ENCODE data around the gene ZFP64. TPM values are rescaled to one million over a fixed set of nuclear protein-coding genes. Genes with fewer than 3 reads are reported as not detected.
"Not testable (repeated sequence)": the region's sequence is repeated elsewhere in the genome, so short reads cannot be mapped to it uniquely, and the experiment has no call there.

The ZFP64 gene
- total RNA-seq, 1 experiment from 2014 or later: 16.0 TPM

DNA sequence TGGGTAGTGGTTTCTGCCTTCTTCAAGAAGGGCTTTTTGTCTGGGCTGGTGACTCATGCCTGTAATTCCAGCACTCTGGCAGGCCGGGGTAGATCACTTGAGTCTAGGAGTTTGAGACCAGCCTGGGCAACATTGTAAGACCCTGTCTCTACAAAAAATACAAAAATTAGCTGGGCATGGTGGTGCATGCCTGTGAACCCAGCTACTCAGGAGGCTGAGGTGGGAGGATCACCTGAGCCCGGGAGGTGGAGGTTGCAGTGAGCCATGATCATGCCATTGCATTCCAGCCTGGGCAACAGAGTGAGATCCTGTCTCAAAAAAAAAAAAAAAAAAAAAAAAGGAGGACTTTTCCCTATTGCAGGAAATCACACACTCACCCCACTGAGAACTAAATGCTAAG is 57.9 kb downstream of the ZFP64 start:
- CTCF ChIA-PET; H3K4me3 ChIP-seq (replicated peaks in 1 of 2; ENCODE audit: low read depth in 1 of 2, low read length in 2 of 2); H3K9ac ChIP-seq (ENCODE audit: low read length): not testable (repeated sequence)

DNA sequence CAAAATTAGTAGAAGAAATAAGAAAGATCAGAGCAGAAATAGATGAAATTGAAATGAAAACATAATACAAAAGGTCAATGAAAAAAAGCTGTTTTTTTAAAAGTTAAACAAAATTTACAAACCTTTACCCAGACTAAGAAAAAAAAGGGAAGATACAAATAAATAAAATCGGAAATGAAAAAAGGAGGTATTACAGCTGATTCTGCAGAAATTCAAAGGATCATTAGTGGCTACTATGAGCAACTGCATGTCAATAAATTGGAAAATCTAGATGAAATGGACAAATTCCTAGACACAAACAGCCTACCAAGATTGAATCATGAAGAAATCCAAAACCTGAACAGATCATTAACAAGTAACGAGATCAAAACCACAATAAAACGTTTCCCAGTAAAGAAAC is 59.2 kb downstream of the ZFP64 start:
- Histone ChIP-seq H2AFZ (ENCODE audit: low read depth, low read length, poor library complexity, severe bottlenecking) (no peak overlapping the region), H3K36me3 (ENCODE audit: control insufficient read depth in 1 of 2, insufficient read depth in 2 of 2, low read length in 2 of 2) (no peaks in the 10 kb centered on the region), H3K4me2 (ENCODE audit: low read length) (no peak overlapping the region), H3K9ac (ENCODE audit: low read length) (no peak overlapping the region), H3K27me3 (ENCODE audit: insufficient read depth, low read length) (no peaks in the 10 kb centered on the region), H3K79me2 (ENCODE audit: insufficient read depth, low read length) (no peaks in the 10 kb centered on the region), H3K9me3 (ENCODE audit: control insufficient read depth in 1 of 2, insufficient read depth in 1 of 2, low read depth in 1 of 2, low read length in 2 of 2) (peaks cover 0 to 3% of the 10 kb centered on the region in 2 experiments; a peak in 1 of 4 replicates), H3K9me2 (ENCODE audit: insufficient read depth) (no peaks in the 10 kb centered on the region), H4K20me1 (ENCODE audit: insufficient read depth) (no peaks in the 10 kb centered on the region), H3K4me1 (ENCODE audit: control insufficient read depth in 1 of 2, insufficient read depth in 2 of 2, low read length in 2 of 2) (no peaks in the 10 kb centered on the region), H3K4me3 (replicated peaks in 1 of 2; ENCODE audit: low read depth in 1 of 2, low read length in 2 of 2) (no peak overlapping the region), H3K27ac (ENCODE audit: low read depth, low read length) (no peak overlapping the region)
- no peak for ATAC-seq
- TF ChIP-seq ZFX (IDR thresholded peaks at IDR 0.05) (no peak), CEBPB (IDR thresholded peaks at IDR 0.05; ENCODE audit: low read depth) (no peak), EZH2 (IDR thresholded peaks at IDR 0.05) (no peak), SIN3A (IDR thresholded peaks at IDR 0.05; ENCODE audit: low read depth) (no peak)
- no peak for DNase-seq (ENCODE audit: low read depth, low spot score)
- intact Hi-C loops (cut with micrococcal nuclease): no loop called here
- POLR2A ChIA-PET: no interaction called here
- RAD21 ChIA-PET (ENCODE audit: low non-redundant PET in 1 of 2, low total read pairs in 2 of 2, uncharacterized antibody in 2 of 2, unreplicated experiment in 2 of 2): no interaction called here
- no TSS peak for BruUV-seq (replicated peaks)
- CTCF ChIA-PET: no interaction called here

More for the DNA sequence above, 57.9 kb downstream of the ZFP64 start:
- intact Hi-C loops (cut with micrococcal nuclease); H4K20me1 ChIP-seq (ENCODE audit: insufficient read depth); H3K4me2 ChIP-seq (ENCODE audit: low read length); H3K36me3 ChIP-seq (ENCODE audit: control insufficient read depth in 1 of 2, insufficient read depth in 2 of 2, low read length in 2 of 2); BruUV-seq (replicated peaks); H3K4me1 ChIP-seq (ENCODE audit: control insufficient read depth in 1 of 2, insufficient read depth in 2 of 2, low read length in 2 of 2); RAD21 ChIA-PET (ENCODE audit: low non-redundant PET in 1 of 2, low total read pairs in 2 of 2, uncharacterized antibody in 2 of 2, unreplicated experiment in 2 of 2); H3K27me3 ChIP-seq (ENCODE audit: insufficient read depth, low read length); ATAC-seq; H2AFZ ChIP-seq (ENCODE audit: low read depth, low read length, poor library complexity, severe bottlenecking); DNase-seq (ENCODE audit: low read depth, low spot score); POLR2A ChIA-PET; H3K9me2 ChIP-seq (ENCODE audit: insufficient read depth); H3K9me3 ChIP-seq (ENCODE audit: control insufficient read depth in 1 of 2, insufficient read depth in 1 of 2, low read depth in 1 of 2, low read length in 2 of 2); H3K27ac ChIP-seq (ENCODE audit: low read depth, low read length); H3K79me2 ChIP-seq (ENCODE audit: insufficient read depth, low read length): not testable (repeated sequence)

Measured in HCT116 (cell line).